Kidney epithelial cell (primary cell): ENCODE data around the gene DNAH6. TPM values are rescaled to one million over a fixed set of nuclear protein-coding genes. Genes with fewer than 3 reads are reported as not detected.

ENCODE experiments used
- DNase-seq: peaks from one replicate; pipeline ENCODE4 v3.0.0-alpha.2; 2010; ENCODE audit warnings: low read depth
- H3K27me3 ChIP-seq: 2 replicates; pipeline ENCODE4 v1.6.0; 2011; ENCODE audit warnings: low read length; ENCODE audit not compliant: control insufficient read depth, insufficient read depth
- H3K36me3 ChIP-seq: 2 replicates; pipeline ENCODE4 v1.5.1; 2011; ENCODE audit warnings: low read length; ENCODE audit not compliant: control insufficient read depth, insufficient read depth
- H3K4me3 ChIP-seq: 2 replicates; pipeline ENCODE4 v1.5.1; 2011; ENCODE audit warnings: low read depth, mild to moderate bottlenecking, control low read depth, low read length
- total RNA-seq: library from RNA; depleted of rRNA; stranded (reverse); fragments of >200 nt; gene quantifications from 2 replicates; pipeline ENCODE4 v1.2.3, GENCODE V29; 2015
- TF ChIP-seq, protein P1 (sequence below): IDR thresholded peaks from 2 replicates; pipeline ENCODE4 v1.5.1; 2011; ENCODE audit warnings: mild to moderate bottlenecking, moderate library complexity, low read length, control low read depth, inconsistent platforms; ENCODE audit not compliant: insufficient read depth, poor library complexity, severe bottlenecking

DNAH6 gene
- total RNA-seq, 1 donor from 2014 or later: 0.63 TPM

DNA sequence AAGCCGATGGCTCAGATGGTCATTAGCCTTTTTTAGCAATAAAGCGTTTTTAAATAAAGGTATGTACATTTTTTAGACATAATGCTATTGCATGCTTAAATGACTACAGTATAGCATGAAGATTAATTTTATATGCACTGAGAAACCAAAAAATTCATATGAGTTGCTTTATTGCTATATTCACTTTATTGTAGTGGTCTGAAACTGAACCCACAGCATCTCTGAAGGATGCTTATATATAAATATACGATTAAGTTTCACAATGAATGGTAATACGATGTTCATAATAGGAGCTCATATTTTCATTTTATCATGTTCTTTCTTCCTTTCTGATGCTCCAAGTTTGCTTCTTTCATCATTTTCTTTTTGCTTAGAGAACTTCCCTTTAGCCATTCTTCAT is 132.8 kb downstream of the DNAH6 start:
- no peak overlapping the region for H3K4me3 ChIP-seq
- no peak for DNase-seq
- no peaks in the 10 kb centered on the region for H3K36me3 ChIP-seq
- no peaks in the 10 kb centered on the region for H3K27me3 ChIP-seq
- TF ChIP-seq, protein P1, sequence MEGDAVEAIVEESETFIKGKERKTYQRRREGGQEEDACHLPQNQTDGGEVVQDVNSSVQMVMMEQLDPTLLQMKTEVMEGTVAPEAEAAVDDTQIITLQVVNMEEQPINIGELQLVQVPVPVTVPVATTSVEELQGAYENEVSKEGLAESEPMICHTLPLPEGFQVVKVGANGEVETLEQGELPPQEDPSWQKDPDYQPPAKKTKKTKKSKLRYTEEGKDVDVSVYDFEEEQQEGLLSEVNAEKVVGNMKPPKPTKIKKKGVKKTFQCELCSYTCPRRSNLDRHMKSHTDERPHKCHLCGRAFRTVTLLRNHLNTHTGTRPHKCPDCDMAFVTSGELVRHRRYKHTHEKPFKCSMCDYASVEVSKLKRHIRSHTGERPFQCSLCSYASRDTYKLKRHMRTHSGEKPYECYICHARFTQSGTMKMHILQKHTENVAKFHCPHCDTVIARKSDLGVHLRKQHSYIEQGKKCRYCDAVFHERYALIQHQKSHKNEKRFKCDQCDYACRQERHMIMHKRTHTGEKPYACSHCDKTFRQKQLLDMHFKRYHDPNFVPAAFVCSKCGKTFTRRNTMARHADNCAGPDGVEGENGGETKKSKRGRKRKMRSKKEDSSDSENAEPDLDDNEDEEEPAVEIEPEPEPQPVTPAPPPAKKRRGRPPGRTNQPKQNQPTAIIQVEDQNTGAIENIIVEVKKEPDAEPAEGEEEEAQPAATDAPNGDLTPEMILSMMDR: no peak

DNA sequence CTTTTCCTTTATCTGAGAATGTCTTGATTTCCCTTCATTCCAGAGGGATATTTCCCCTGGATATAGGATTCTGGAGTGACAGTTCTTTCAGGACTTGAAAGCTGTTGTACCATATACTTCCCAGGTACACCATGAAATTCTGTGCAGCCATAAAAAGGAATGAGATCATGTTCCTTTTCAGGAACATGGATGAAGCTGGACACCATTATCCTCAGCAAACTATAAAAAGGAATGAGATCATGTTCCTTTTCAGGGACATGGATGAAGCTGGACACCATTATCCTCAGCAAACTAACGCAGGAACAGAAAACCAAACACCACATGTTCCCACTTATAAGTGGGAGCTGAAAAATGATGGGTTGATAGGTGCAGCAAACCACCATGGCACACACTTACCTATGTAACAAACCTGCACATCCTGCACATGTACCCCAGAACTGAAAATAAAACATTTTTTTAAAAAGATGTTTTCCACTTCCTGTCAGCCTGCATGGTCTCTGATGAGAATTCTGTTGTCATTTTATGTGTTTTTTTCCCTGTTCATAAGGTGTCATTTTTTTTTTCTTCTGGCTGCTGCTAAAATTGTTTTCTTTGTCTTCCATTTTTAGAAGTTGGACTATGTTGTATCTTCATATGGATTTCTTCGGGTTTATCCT is 133.3 kb downstream of the DNAH6 start:
- Histone ChIP-seq H3K36me3 (no peaks in the 10 kb centered on the region), H3K27me3 (no peaks in the 10 kb centered on the region), H3K4me3 (no peak overlapping the region)
- TF ChIP-seq, protein P1: no peak
- DNase-seq: no peak

DNA sequence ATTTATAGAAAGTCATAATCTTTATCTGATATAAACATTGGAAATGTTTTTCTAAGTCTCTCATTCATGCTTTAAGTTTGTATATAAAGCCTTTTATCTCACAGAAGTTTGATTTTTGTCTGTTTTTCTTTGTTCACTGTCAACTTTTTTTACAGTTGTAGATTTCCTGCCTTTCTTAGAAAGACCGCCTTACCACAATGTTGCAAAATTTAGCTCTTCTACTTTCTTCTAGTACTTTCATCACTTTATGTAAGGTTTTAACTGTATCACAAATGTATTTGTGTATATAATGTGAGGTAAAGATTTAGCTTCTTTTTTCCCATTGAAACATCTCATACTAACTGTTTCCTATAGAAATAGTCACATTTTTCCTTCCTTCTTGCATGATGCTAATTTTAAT is 136.1 kb downstream of the DNAH6 start:
- no peaks in the 10 kb centered on the region for H3K27me3 ChIP-seq
- H3K36me3 ChIP-seq: no peaks in the 10 kb centered on the region
- TF ChIP-seq, protein P1: no peak
- H3K4me3 ChIP-seq: no peak overlapping the region
- no peak for DNase-seq

DNA sequence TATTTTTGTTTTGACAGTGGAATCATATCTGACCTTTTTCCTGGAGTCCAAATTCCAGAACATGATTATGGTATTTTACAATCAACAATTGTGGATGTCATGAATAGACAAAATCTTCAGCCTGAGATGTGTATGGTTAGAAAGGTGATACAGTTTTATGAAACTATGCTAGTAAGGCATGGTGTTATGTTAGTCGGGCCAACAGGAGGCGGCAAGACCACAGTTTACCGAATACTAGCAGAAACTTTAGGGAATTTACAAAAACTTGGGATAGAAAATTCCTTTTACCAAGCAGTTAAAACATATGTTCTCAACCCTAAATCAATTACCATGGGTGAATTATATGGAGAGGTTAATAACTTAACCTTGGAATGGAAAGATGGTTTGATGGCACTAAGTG is 137.0 kb downstream of the DNAH6 start:
- TF ChIP-seq, protein P1: no peak
- no peak for DNase-seq

DNA sequence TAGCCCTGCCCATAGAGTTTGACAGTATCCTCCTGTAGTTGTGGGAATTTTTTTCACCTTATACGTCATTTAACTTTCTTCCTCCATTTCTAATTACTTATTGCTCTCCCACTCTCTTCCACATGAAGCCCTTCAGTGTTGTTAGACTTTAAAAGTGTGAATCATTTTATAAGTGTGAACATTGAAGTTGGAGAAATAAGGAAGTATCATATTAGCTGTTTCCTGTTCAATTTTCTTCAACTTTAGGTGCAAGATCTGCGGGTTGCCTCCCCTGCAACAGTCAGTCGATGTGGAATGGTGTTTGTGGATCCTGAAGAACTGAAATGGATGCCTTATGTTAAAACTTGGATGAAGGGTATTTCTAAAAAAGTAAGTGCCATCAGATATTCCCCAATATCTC is 138.1 kb downstream of the DNAH6 start:
- H3K36me3 ChIP-seq: no peaks in the 10 kb centered on the region
- no peak for DNase-seq
- no peak overlapping the region for H3K4me3 ChIP-seq
- TF ChIP-seq, protein P1: no peak
- H3K27me3 ChIP-seq: no peaks in the 10 kb centered on the region

More for the DNA sequence above, 137.0 kb downstream of the DNAH6 start:
- H3K4me3 ChIP-seq: no peak overlapping the region
- no peaks in the 10 kb centered on the region for H3K27me3 ChIP-seq
- H3K36me3 ChIP-seq: no peaks in the 10 kb centered on the region

DNA sequence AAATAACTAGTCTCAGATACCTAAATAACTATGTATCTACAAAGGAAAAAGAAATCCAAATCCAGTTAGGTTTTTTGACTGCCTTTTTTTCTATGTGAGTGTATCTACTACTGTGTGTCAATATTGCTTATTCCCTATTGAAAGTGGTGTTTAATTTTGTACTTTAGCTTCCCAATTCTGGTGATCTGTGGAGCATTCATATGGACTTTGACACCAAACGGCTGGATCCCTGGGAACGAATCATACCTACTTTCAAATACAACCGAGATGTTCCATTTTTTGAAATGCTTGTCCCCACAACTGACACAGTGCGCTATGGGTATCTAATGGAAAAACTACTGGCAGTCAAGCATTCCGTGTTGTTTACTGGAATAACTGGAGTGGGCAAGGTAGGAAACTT is 152.8 kb downstream of the DNAH6 start:
- Histone ChIP-seq H3K36me3 (no peaks in the 10 kb centered on the region), H3K27me3 (no peaks in the 10 kb centered on the region), H3K4me3 (no peak overlapping the region)
- TF ChIP-seq, protein P1: no peak
- DNase-seq: no peak
